Measurements from ENCODE around the gene HDAC4. TPM values are rescaled to one million over a fixed set of nuclear protein-coding genes. Genes with fewer than 3 reads are reported as not detected.

HDAC4 gene
- total RNA-seq, 1 experiment from 2014 or later, result 32.0 TPM

GRCh38 chr2:239193401-239193811 is 207.4 kb downstream of the HDAC4 start:
- Histone ChIP-seq H3K18ac (ENCODE audit: insufficient read length, low read depth, low read length) (no peak overlapping the region), H4K20me1 (ENCODE audit: control insufficient read depth, insufficient read depth, insufficient read length) (no peaks in the 10 kb centered on the region), H2BK12ac (ENCODE audit: insufficient read length, low read depth, low read length) (no peak overlapping the region), H3K4me1 (ENCODE audit: insufficient read depth, low read length) (no peaks in the 10 kb centered on the region), H3K4ac (ENCODE audit: low read depth, low read length) (no peak overlapping the region), H2BK20ac (ENCODE audit: low read depth, low read length, poor library complexity, severe bottlenecking) (no peak overlapping the region), H3K56ac (ENCODE audit: insufficient read length, low read depth, low read length) (no peak overlapping the region), H4K5ac (ENCODE audit: insufficient read length, low read depth, low read length) (no peak overlapping the region), H2AK5ac (ENCODE audit: insufficient read length, low read length) (no peak overlapping the region), H3K27ac (ENCODE audit: insufficient read length, low read depth, low read length) (no peak overlapping the region), H3K9ac (ENCODE audit: extremely low read depth, insufficient read length, low read length) (no peak overlapping the region), H4K91ac (ENCODE audit: insufficient read length, low read depth, low read length) (no peak overlapping the region), H3T11ph (ENCODE audit: low read length) (no peak overlapping the region), H3K9me3 (ENCODE audit: control insufficient read depth, low read depth, low read length) (no peaks in the 10 kb centered on the region), H3K27me3 (ENCODE audit: insufficient read depth, low read length) (no peaks in the 10 kb centered on the region), H3K23ac (ENCODE audit: insufficient read length, low read depth, low read length) (no peak overlapping the region), H2AFZ (ENCODE audit: low read length) (no peak overlapping the region), H3K79me1 (ENCODE audit: insufficient read depth, low read depth, low read length, poor library complexity, severe bottlenecking) (peaks cover 4% of the 10 kb centered on the region), H2BK5ac (ENCODE audit: insufficient read length, low read length) (no peak overlapping the region), H2BK15ac (ENCODE audit: low read depth, low read length) (no peak overlapping the region), H3K4me2 (ENCODE audit: insufficient read depth, insufficient read length, low read length) (no peak overlapping the region), H3K23me2 (ENCODE audit: insufficient read length, low read depth, low read length, poor library complexity, severe bottlenecking) (no peaks in the 10 kb centered on the region), H3K14ac (ENCODE audit: insufficient read depth, low read length) (no peak overlapping the region), H4K8ac (replicated peaks; ENCODE audit: insufficient read length, low read depth, low read length) (no peak overlapping the region), H2BK120ac (ENCODE audit: low read depth, low read length, poor library complexity, severe bottlenecking) (no peak overlapping the region), H3K79me2 (ENCODE audit: insufficient read depth, low read length) (no peaks in the 10 kb centered on the region; the same call in 1 of the 2 replicates)
- WGBS (ENCODE audit: extremely low coverage, insufficient read length, low lambda C conversion rate), result no CpG with 5 or more reads among the region's 12 CpGs
- no peak overlapping the region for H3K4me3 Mint-ChIP-seq
- peaks cover 16 to 30% (median 25%) of the 10 kb centered on the region in 3 experiments for H3K36me3 Mint-ChIP-seq (ENCODE audit: insufficient read depth in 1 of 3, low read depth in 3 of 3)
- TF ChIP-seq CTCF (conservative IDR thresholded peaks at IDR 0.05), result no peak
- peaks cover 0 to 4% of the 10 kb centered on the region in 2 experiments; a peak in 2 of 5 replicates for H3K9me3 Mint-ChIP-seq
- peak; percentile 18 for DNase-seq
- H3K27me3 Mint-ChIP-seq (ENCODE audit: low read depth), result no peaks in the 10 kb centered on the region; the same call in 1 of the 2 replicates
- H3K27ac Mint-ChIP-seq, result 0 out of 7 replicates have a peak overlapping the region, but pooled peaks of 1 of the 3 experiments have one; percentile 61
- H3K4me1 Mint-ChIP-seq, result peaks cover 3 to 7% of the 10 kb centered on the region in 2 experiments; a peak in 2 of 4 replicates
